ENCODE results near the gene SOS1. TPM values are rescaled to one million over a fixed set of nuclear protein-coding genes. Genes with fewer than 3 reads are reported as not detected.

The SOS1 gene
- total and polyA plus RNA-seq, 2 of the 13 experiments (the other 11 are each of a cell fraction or from before 2014, with no cell fraction given), result 20.8 to 60.4 TPM

DNA sequence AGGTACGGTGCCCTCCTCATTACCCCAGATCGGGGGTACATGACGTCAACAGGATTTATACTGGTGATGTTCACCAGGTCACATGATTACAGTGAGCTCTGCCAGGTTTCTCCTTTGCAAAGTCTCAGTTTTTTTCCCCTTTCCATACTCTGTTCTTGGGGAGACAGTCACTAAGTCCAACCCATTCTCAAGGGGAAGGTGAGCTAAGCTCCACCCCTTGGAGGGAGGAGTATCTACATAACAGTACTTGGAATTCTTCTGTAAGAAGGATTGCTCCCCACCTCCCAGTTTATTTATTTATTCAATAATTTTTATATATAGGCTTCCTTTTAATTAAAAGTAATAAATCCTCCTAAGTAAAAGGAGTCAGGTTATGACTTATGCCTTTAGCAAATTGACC, 34.1 kb upstream of the SOS1 start:
- POLR2A ChIA-PET, result no interaction called here
- Histone ChIP-seq H3K9ac (ENCODE audit: insufficient read depth, low read depth, low read length) (no peak overlapping the region), H3K9me3 (ENCODE audit: low read length) (no peaks in the 10 kb centered on the region), H3K27ac (ENCODE audit: extremely low read length, insufficient read depth, low read length) (no peak overlapping the region), H3K4me1 (ENCODE audit: insufficient read depth, low read length) (peaks cover 17% of the 10 kb centered on the region), H3K27me3 (ENCODE audit: control insufficient read depth in 1 of 2, insufficient read depth in 2 of 2, low read length in 2 of 2) (no peaks in the 10 kb centered on the region), H2AFZ (ENCODE audit: low read length) (no peak overlapping the region), H3K4me3 (replicated peaks in 1 of 3; ENCODE audit: insufficient read depth in 1 of 3, low read depth in 2 of 3, low read length in 3 of 3) (no peak overlapping the region), H3K4me2 (ENCODE audit: low read depth, low read length) (no peak overlapping the region), H3K79me2 (ENCODE audit: insufficient read depth, low read length) (no peaks in the 10 kb centered on the region), H3K36me3 (replicated peaks in 1 of 2; ENCODE audit: control insufficient read depth in 1 of 2, insufficient read depth in 2 of 2, low read length in 2 of 2) (no peaks in the 10 kb centered on the region), H4K20me1 (ENCODE audit: insufficient read depth, low read length) (no peaks in the 10 kb centered on the region)
- no peak for FAIRE-seq
- DNase-seq (ENCODE audit: low spot score), result no peak
- no peak for ATAC-seq
- TF ChIP-seq STAG1 (CRISPR knock-in tag; IDR thresholded peaks at IDR 0.05) (no peak), CREB1 (IDR thresholded peaks at IDR 0.05) (peak; percentile 30; the same call in 1 of the 2 replicates), CREB1 (CRISPR knock-in tag; IDR thresholded peaks at IDR 0.05) (no peak), IKZF4 (CRISPR knock-in tag; IDR thresholded peaks at IDR 0.05; ENCODE audit: borderline replicate concordance, low read depth, not compliant biosample characterization) (no peak), ZNF678 (CRISPR knock-in tag; IDR thresholded peaks at IDR 0.05) (no peak)
- TF ChIP-seq, protein P1, sequence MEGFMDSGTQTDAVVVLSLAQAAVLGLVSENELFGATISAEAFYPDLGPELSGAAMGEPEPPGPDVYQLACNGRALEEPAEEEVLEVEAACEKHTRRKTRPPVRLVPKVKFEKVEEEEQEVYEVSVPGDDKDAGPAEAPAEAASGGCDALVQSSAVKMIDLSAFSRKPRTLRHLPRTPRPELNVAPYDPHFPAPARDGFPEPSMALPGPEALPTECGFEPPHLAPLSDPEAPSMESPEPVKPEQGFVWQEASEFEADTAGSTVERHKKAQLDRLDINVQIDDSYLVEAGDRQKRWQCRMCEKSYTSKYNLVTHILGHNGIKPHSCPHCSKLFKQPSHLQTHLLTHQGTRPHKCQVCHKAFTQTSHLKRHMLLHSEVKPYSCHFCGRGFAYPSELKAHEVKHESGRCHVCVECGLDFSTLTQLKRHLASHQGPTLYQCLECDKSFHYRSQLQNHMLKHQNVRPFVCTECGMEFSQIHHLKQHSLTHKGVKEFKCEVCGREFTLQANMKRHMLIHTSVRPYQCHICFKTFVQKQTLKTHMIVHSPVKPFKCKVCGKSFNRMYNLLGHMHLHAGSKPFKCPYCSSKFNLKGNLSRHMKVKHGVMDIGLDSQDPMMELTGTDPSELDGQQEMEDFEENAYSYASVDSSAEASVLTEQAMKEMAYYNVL (CRISPR knock-in tag; IDR thresholded peaks at IDR 0.05; ENCODE audit: borderline replicate concordance), result no peak
- TF ChIP-seq, protein P2, sequence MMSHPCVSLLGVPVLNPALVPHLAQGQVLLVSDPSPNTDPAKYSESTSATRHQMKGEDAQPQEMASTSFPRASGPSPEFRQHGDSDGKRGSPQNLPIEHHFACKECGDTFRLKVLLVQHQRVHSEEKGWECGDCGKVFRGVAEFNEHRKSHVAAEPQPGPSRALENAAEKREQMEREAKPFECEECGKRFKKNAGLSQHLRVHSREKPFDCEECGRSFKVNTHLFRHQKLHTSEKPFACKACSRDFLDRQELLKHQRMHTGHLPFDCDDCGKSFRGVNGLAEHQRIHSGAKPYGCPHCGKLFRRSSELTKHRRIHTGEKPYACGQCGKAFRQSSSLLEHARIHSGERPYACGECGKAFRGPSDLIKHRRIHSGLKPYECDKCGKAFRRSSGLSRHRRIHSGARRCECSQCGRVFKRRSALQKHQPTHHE (CRISPR knock-in tag; IDR thresholded peaks at IDR 0.05; ENCODE audit: borderline replicate concordance), result no peak
- in situ Hi-C loops (cut with HindIII; ENCODE audit: extremely low pct_ligation_motif_present, low pct_unique_long_range_greater_than_20kb), result no loop called here
- intact Hi-C loops (cut with micrococcal nuclease; ENCODE audit: unreplicated experiment), result no loop called here
- no TSS peak for BruUV-seq (replicated peaks)
- CTCF ChIA-PET (ENCODE audit: low intra/inter-chr PET ratio, low total read pairs), result no interaction called here
- 62% methylated on average over 3 of the region's 3 CpGs for WGBS (ENCODE audit: low lambda C conversion rate)

Measured in HepG2 (cell line).